ENCODE measurements around the gene KCNK13.
"Not testable (repeated sequence)": the region's sequence is repeated elsewhere in the genome, so short reads cannot be mapped to it uniquely, and the experiment has no call there.

KCNK13 gene

DNA sequence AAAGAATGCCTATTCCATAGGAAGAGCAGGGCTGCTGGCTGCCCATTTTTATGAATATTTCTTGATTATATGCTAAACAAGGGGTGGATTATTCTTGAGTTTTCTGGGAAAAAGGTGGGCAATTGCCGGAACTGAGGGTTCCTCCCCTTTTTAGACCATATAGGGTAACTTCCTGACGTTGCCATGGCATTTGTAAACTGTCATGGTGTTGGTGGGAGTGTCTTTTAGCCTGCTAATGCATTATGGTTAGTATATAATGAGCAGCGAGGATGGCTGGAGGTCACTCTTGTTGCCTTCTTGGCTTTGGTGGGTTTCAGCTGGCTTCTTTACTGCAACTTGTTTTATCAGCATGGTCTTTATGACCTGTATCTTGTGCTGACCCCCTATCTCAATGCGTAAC, 138.8 kb downstream of the KCNK13 start:
- not testable (repeated sequence) for DNase-seq

DNA sequence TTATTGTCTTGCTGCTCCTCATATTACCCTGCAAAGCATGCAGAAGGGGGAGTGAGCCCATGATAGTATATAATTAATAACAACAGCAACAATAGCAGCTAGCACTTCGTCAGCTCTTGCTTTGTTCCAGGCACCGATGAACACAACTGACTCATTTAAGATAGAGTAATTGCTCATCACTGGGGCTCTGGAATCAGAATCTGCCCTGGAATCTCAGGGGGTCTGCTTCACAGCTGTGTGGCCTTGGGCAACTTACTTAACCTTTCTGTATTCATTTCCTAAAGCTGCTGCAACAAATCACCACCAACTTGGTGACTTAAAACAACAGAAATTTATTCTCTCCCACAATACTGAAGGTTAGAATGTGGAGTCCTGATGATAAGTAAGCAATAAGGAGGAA, 139.6 kb downstream of the KCNK13 start:
- DNase-seq: no peak

DNA sequence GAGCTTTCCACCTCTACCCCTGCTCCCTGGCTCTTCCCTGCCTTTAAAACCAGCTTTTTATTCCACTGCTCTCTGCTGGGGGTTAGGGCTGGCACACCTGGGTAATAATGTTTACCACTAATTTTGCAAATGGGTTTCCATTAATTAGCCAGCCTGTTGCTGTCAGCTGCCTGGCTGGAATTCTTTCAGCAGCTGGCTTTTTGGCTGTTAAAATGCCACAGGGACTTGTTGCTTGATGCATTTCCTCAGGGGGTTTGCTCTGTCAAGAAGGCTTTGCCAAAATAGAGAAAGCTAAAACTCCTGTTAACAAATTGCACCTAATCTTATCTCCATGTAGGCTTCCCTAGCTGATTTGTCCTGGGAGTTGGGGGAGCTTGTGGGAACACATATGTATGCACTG, 142.7 kb downstream of the KCNK13 start:
- peak; percentile 75 for DNase-seq

DNA sequence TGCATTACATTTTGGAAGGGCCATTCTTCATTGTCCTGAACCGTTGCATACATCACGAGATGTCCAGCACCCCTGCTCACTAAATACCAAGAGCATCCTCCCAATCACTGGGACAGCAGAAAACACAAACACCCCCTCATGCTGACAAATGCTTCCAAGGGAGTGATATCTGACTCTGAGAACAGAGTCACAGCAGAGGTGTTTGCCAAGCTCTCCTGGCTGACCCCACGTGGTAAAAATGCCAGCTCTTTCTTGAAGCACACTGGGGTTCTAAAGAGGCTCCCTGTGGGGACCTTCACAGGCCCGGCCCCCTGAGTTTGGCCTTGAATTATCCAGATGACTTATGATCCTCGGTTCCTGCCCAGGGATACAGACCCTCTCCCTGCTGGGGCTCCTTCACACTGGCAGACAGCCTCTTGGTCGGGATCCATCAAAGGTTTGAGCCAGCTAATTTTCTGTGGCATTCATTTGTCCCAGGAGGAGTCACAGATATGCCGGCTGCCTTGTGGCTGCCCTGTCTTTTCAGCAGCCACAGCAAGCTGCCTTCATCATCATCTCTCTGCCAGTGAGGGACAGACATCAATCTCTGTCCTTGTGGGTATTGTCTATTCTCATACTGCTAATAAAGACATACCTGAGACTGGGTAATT, 151.4 kb downstream of the KCNK13 start:
- DNase-seq: no peak

DNA sequence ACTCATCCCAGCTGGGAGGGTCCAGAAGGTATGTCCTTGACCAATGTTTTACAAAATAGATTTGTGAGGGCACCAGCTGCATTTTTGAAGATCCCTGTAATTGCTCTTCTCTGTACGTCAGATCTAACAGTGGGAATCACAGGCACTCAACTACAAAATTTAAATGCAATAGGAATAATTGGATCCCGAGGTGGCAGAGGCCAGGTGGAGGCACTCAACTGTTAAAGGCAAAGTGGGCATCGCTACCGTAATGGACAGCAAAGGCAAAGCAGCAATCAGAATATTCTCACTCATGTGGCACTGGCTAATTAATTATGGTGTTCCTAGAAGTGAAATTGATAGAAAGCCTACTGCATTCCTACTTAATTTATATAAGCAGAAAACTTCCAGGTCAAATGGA, 166.7 kb downstream of the KCNK13 start:
- no peak for DNase-seq

DNA sequence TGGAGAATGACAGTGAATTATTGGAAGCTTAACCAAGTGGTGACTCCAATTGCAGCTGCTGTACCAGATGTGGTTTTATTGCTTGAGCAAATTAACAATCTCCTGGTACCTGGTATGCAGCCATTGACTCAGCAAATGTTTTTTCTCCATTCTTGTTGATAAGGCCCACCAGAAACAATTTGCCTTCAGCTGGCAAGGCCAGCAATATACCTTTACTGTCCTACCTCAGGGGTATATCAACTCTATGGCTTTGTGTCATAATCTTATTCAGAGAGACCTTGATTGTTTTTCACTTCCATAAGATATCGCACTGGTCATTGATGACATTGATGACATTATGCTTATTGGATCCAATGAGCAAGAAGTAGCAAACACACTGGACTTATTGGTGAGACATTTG, 168.1 kb downstream of the KCNK13 start:
- not testable (repeated sequence) for DNase-seq

Data from NCI-H2171 treated with DMSO at 0.1 percent for 48 hours (cell line).